Mucosa of rectum (tissue), 2 donors: ENCODE measurements around the gene PTPRG.

Experiments used
- H3K27ac ChIP-seq, 2 donors: one replicate each; pipeline ENCODE4 v1.7.0; 2013; ENCODE audit warnings: inconsistent platforms in 2 of 2, low read depth in 2 of 2, low read length in 2 of 2
- H3K27me3 ChIP-seq, 2 donors: one replicate each; pipeline ENCODE4 v1.7.0; 2013; ENCODE audit warnings: low read length in 2 of 2; ENCODE audit not compliant: control insufficient read depth in 2 of 2, insufficient read depth in 2 of 2
- H3K36me3 ChIP-seq, 2 donors: one replicate each; pipeline ENCODE4 v1.7.0; 2013; ENCODE audit warnings: low read length in 2 of 2; ENCODE audit not compliant: control insufficient read depth in 2 of 2, insufficient read depth in 2 of 2
- H3K4me1 ChIP-seq, 2 donors: one replicate each; pipeline ENCODE4 v1.7.0; 2013; ENCODE audit warnings: low read length in 2 of 2, mild to moderate bottlenecking in 1 of 2; ENCODE audit not compliant: control insufficient read depth in 2 of 2, insufficient read depth in 2 of 2
- H3K4me3 ChIP-seq, 2 donors: one replicate each; pipeline ENCODE4 v1.7.0; 2013; ENCODE audit warnings: low read length in 2 of 2
- H3K9ac ChIP-seq, 2 donors: one replicate each; pipeline ENCODE4 v1.7.0; 2013; ENCODE audit warnings: low read length in 2 of 2, low read depth in 1 of 2, mild to moderate bottlenecking in 1 of 2
- H3K9me3 ChIP-seq, 2 donors: one replicate each; pipeline ENCODE4 v1.7.0; 2013; ENCODE audit warnings: low read length in 2 of 2; ENCODE audit not compliant: control insufficient read depth in 2 of 2
- donor health status: healthy.
- donor health status: Normal muscosa, but diverticular disease.

PTPRG gene

GRCh38 chr3:61571516-61572336 is 10.4 kb downstream of the PTPRG start:
- Histone ChIP-seq H3K9me3 (no peaks in the 10 kb centered on the region), H3K4me3 (no peak overlapping the region), H3K27ac (no peak overlapping the region), H3K9ac (no peak overlapping the region), H3K27me3 (no peaks in the 10 kb centered on the region), H3K4me1 (peaks cover 0 to 2% of the 10 kb centered on the region in 2 donors), H3K36me3 (no peaks in the 10 kb centered on the region)

- no peaks in the 10 kb centered on the region for H3K9me3 ChIP-seq
- no peak overlapping the region for H3K9ac ChIP-seq
- no peak overlapping the region for H3K27ac ChIP-seq
- H3K4me1 ChIP-seq: peaks cover 0 to 2% of the 10 kb centered on the region in 2 donors
- no peak overlapping the region for H3K4me3 ChIP-seq
- H3K27me3 ChIP-seq: no peaks in the 10 kb centered on the region
- no peaks in the 10 kb centered on the region for H3K36me3 ChIP-seq
Measured at GRCh38 chr3:61572879-61573278, 11.5 kb downstream of the PTPRG start.

- no peaks in the 10 kb centered on the region for H3K27me3 ChIP-seq
- H3K4me3 ChIP-seq: no peak overlapping the region
- H3K36me3 ChIP-seq: no peaks in the 10 kb centered on the region
- H3K27ac ChIP-seq: no peak overlapping the region
- peaks cover 0 to 2% of the 10 kb centered on the region in 2 donors for H3K4me1 ChIP-seq
- no peak overlapping the region for H3K9ac ChIP-seq
- no peaks in the 10 kb centered on the region for H3K9me3 ChIP-seq
Measured at GRCh38 chr3:61573441-61573840, 12.1 kb downstream of the PTPRG start.

GRCh38 chr3:61574854-61575253 is 13.5 kb downstream of the PTPRG start:
- Histone ChIP-seq H3K27ac (no peak overlapping the region), H3K36me3 (no peaks in the 10 kb centered on the region), H3K9me3 (no peaks in the 10 kb centered on the region), H3K4me3 (no peak overlapping the region), H3K9ac (no peak overlapping the region), H3K27me3 (no peaks in the 10 kb centered on the region), H3K4me1 (no peaks in the 10 kb centered on the region)

GRCh38 chr3:61575893-61576292 is 14.5 kb downstream of the PTPRG start:
- Histone ChIP-seq H3K9ac (no peak overlapping the region), H3K27ac (no peak overlapping the region), H3K36me3 (no peaks in the 10 kb centered on the region), H3K4me1 (no peaks in the 10 kb centered on the region), H3K27me3 (no peaks in the 10 kb centered on the region), H3K9me3 (no peaks in the 10 kb centered on the region), H3K4me3 (no peak overlapping the region)

- no peaks in the 10 kb centered on the region for H3K27me3 ChIP-seq
- no peaks in the 10 kb centered on the region for H3K4me1 ChIP-seq
- no peak overlapping the region for H3K9ac ChIP-seq
- no peaks in the 10 kb centered on the region for H3K9me3 ChIP-seq
- no peak overlapping the region for H3K4me3 ChIP-seq
- no peaks in the 10 kb centered on the region for H3K36me3 ChIP-seq
- H3K27ac ChIP-seq: no peak overlapping the region
Measured at GRCh38 chr3:61577760-61578159, 16.4 kb downstream of the PTPRG start.

GRCh38 chr3:61578667-61579367 is 17.4 kb downstream of the PTPRG start:
- H3K4me3 ChIP-seq: no peak overlapping the region
- H3K9ac ChIP-seq: no peak overlapping the region
- no peaks in the 10 kb centered on the region for H3K4me1 ChIP-seq
- H3K27ac ChIP-seq: no peak overlapping the region
- H3K27me3 ChIP-seq: no peaks in the 10 kb centered on the region
- H3K9me3 ChIP-seq: no peaks in the 10 kb centered on the region
- no peaks in the 10 kb centered on the region for H3K36me3 ChIP-seq

GRCh38 chr3:61579685-61580084 is 18.3 kb downstream of the PTPRG start:
- no peak overlapping the region for H3K9ac ChIP-seq
- H3K27me3 ChIP-seq: no peaks in the 10 kb centered on the region
- no peaks in the 10 kb centered on the region for H3K9me3 ChIP-seq
- no peak overlapping the region for H3K4me3 ChIP-seq
- H3K36me3 ChIP-seq: no peaks in the 10 kb centered on the region
- no peaks in the 10 kb centered on the region for H3K4me1 ChIP-seq
- no peak overlapping the region for H3K27ac ChIP-seq

- Histone ChIP-seq H3K9me3 (no peaks in the 10 kb centered on the region), H3K4me3 (no peak overlapping the region), H3K27me3 (no peaks in the 10 kb centered on the region), H3K36me3 (no peaks in the 10 kb centered on the region), H3K9ac (no peak overlapping the region), H3K27ac (no peak overlapping the region), H3K4me1 (no peaks in the 10 kb centered on the region)
Measured at GRCh38 chr3:61580982-61581643, 19.7 kb downstream of the PTPRG start.

- no peak overlapping the region for H3K9ac ChIP-seq
- H3K4me1 ChIP-seq: no peaks in the 10 kb centered on the region
- H3K27me3 ChIP-seq: no peaks in the 10 kb centered on the region
- H3K9me3 ChIP-seq: no peaks in the 10 kb centered on the region
- no peaks in the 10 kb centered on the region for H3K36me3 ChIP-seq
- H3K4me3 ChIP-seq: no peak overlapping the region
- no peak overlapping the region for H3K27ac ChIP-seq
Measured at GRCh38 chr3:61582287-61582686, 20.9 kb downstream of the PTPRG start.
